Skeletal muscle satellite cell (primary cell): ENCODE data around the gene NFE2L2.

Experiments
- H3K27me3 ChIP-seq: 2 replicates; pipeline ENCODE4 v1.7.0; 2013; ENCODE audit warnings: low read length; ENCODE audit not compliant: control insufficient read depth, insufficient read depth
- H3K36me3 ChIP-seq: 2 replicates; pipeline ENCODE4 v1.7.0; 2013; ENCODE audit warnings: mild to moderate bottlenecking, control low read depth, low read length; ENCODE audit not compliant: insufficient read depth
- H3K4me1 ChIP-seq: 2 replicates; pipeline ENCODE4 v1.7.0; 2013; ENCODE audit warnings: low read length; ENCODE audit not compliant: control insufficient read depth, insufficient read depth
- H3K4me2 ChIP-seq: 2 replicates; pipeline ENCODE4 v1.7.0; 2013; ENCODE audit warnings: mild to moderate bottlenecking, low read length
- H3K4me3 ChIP-seq: 2 replicates; pipeline ENCODE4 v1.7.0; 2013; ENCODE audit warnings: low read length
- H3K9ac ChIP-seq: 2 replicates; pipeline ENCODE4 v1.7.0; 2013; ENCODE audit warnings: mild to moderate bottlenecking, low read depth, low read length, moderate library complexity
- H3K9me3 ChIP-seq: replicated peaks from 2 replicates; pipeline ENCODE4 v1.7.0; 2013; ENCODE audit warnings: mild to moderate bottlenecking, control low read depth, low read length

Gene NFE2L2

DNA sequence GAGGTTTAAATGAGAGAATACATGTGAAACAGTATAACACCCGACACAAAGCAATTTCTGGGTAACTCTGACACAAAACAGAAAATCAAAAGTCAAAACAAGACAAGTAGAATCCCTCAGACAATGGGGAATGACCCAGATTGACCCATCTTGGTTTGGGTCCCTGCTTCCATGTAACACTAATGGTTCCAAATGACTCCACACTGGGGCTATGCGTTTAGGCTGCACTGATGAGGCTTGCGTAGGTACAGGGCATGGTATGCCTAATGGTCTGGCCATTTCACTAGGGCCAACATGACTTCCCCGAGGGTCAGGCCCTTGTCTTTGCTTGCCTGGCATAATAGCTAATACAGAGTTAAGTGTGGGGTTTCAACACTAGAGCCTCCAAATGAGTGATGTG is 27.2 kb upstream of the NFE2L2 start:
- Histone ChIP-seq H3K9me3 (no peaks in the 10 kb centered on the region), H3K4me2 (no peak overlapping the region), H3K27me3 (no peaks in the 10 kb centered on the region), H3K9ac (no peak overlapping the region), H3K36me3 (no peaks in the 10 kb centered on the region), H3K4me3 (no peak overlapping the region), H3K4me1 (peaks cover 4% of the 10 kb centered on the region)

DNA sequence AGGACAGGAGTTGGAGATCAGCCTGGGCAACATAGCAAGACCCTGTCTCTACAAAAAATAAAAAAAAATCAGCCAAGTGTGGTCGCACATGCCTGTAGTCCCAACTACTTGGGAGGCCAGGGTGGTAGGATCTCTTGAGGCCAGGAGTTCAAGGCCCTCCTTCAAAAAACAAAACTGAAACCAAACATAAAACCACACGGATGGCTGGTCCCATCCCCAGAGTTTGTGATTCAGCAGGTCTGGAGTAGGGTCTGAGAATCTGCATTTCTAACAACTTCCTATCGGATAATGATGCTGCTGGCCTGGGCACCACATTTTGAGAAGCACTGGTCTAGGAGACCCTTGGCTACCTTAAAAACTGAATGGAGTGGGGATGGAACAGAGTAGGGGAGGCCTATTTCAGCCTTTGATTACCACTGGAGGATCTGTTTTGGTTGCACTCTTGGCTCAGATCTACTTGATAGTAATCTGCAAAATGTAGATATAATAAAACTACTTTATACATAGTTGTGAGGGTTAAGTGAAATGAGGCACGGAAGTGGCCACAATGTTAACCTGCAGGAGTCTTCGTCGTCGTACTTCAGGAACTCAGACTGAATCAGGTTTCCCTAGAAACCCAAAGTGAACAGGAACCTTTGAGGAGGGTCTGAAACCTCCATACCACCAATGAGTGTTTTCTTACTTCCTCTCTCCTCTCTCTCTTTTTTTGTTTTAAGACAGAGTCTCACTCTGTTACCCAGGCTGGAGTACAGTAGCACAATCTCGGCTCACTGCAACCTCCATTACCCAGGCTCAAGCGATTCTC is 25.5 kb upstream of the NFE2L2 start:
- Histone ChIP-seq H3K4me1 (no peaks in the 10 kb centered on the region), H3K36me3 (no peaks in the 10 kb centered on the region), H3K9me3 (no peaks in the 10 kb centered on the region), H3K9ac (no peak overlapping the region), H3K4me3 (no peak overlapping the region), H3K27me3 (no peaks in the 10 kb centered on the region), H3K4me2 (no peak overlapping the region)

DNA sequence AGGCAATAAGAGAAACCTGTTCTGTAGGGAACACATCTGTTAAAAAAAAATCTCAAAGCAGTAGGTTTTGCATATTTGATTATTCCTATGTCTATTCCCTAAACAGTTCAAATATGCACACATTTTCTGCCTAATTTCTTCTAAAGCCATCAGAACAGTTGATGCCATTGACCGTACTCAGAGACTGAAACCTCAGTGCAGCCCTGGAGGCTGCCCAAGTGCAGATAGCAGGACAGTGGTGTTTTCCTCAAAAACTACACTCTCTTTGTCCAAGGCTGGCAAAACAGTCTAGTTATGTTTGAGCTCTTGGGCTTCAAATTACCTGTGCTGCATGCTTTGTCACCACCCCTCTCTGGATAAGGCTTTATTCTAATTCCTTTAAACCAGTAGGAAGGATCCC is 23.3 kb upstream of the NFE2L2 start:
- H3K4me3 ChIP-seq = no peak overlapping the region
- no peaks in the 10 kb centered on the region for H3K4me1 ChIP-seq
- no peaks in the 10 kb centered on the region for H3K9me3 ChIP-seq
- H3K36me3 ChIP-seq = no peaks in the 10 kb centered on the region
- H3K9ac ChIP-seq = no peak overlapping the region
- no peak overlapping the region for H3K4me2 ChIP-seq
- no peaks in the 10 kb centered on the region for H3K27me3 ChIP-seq

GRCh38 chr2:177285892-177286715 is 21.6 kb upstream of the NFE2L2 start:
- peaks cover 7% of the 10 kb centered on the region for H3K4me1 ChIP-seq
- H3K36me3 ChIP-seq = no peaks in the 10 kb centered on the region
- no peak overlapping the region for H3K4me3 ChIP-seq
- H3K9ac ChIP-seq = no peak overlapping the region
- H3K9me3 ChIP-seq = no peaks in the 10 kb centered on the region
- no peak overlapping the region for H3K4me2 ChIP-seq
- H3K27me3 ChIP-seq = no peaks in the 10 kb centered on the region

DNA sequence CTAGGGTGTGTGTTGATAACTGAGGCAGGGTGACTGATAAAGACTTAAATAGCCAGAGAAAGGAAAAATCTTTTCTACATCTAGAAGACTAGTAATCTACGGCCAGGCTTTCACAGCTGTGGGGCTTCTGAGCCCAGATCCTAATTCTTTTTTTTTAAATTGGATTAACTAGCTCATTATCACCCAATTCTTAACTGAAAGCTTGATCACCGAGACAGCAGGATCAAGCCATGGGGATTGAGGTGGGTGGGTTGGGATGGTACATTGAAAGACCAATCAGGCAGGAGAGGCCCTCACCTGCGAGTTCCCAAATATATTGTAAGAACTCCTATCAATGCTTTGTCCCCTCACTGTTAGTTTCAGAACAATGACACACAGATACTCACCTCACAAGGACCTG is 20.0 kb upstream of the NFE2L2 start:
- H3K4me3 ChIP-seq = no peak overlapping the region
- H3K27me3 ChIP-seq = no peaks in the 10 kb centered on the region
- no peak overlapping the region for H3K9ac ChIP-seq
- H3K9me3 ChIP-seq = no peaks in the 10 kb centered on the region
- H3K4me2 ChIP-seq = no peak overlapping the region
- peaks cover 7% of the 10 kb centered on the region for H3K4me1 ChIP-seq
- no peaks in the 10 kb centered on the region for H3K36me3 ChIP-seq

GRCh38 chr2:177283906-177284305 is 19.4 kb upstream of the NFE2L2 start:
- no peak overlapping the region for H3K9ac ChIP-seq
- no peaks in the 10 kb centered on the region for H3K9me3 ChIP-seq

DNA sequence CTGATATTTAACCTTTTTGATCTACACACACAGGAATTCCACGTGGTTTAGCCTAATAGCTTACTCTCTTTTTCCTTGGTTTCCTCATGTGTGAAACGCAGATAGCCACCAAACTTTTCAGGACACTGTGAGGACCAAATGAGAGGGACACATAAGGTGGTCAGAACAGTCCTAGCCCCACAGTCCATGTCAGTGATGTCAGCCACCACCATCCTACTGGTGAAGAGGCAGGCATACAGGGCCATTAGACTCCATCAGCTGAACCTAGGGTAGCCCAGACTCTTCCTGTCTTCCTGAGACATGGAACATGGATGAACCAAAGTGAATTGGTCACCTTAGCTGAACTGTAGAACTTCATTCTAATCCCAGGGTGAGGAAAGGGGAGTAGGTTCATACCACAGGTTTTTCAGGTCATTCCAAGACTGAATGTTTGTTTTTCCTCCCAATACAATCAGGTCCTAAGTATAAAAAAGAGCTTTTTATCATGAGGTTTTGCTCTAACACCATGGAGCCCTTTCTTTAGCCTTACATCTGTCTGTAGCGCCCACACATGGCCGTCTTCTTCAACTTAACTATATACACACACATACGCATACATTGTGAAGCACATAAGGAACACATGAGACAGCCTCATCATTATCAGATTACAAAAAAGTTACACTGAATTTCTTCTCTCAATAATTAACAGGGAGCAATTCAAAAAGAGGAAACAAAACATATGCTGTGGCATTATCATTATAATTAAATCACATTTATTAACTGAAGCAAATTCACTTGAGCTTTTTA is 18.5 kb upstream of the NFE2L2 start:
- Histone ChIP-seq H3K36me3 (no peaks in the 10 kb centered on the region), H3K4me1 (peaks cover 7% of the 10 kb centered on the region), H3K4me2 (no peak overlapping the region), H3K4me3 (no peak overlapping the region), H3K9ac (no peak overlapping the region), H3K9me3 (no peaks in the 10 kb centered on the region), H3K27me3 (no peaks in the 10 kb centered on the region)

More at GRCh38 chr2:177283906-177284305, 19.4 kb upstream of the NFE2L2 start:
- peaks cover 7% of the 10 kb centered on the region for H3K4me1 ChIP-seq
- H3K4me3 ChIP-seq = no peak overlapping the region
- no peaks in the 10 kb centered on the region for H3K36me3 ChIP-seq
- no peaks in the 10 kb centered on the region for H3K27me3 ChIP-seq
- H3K4me2 ChIP-seq = no peak overlapping the region

DNA sequence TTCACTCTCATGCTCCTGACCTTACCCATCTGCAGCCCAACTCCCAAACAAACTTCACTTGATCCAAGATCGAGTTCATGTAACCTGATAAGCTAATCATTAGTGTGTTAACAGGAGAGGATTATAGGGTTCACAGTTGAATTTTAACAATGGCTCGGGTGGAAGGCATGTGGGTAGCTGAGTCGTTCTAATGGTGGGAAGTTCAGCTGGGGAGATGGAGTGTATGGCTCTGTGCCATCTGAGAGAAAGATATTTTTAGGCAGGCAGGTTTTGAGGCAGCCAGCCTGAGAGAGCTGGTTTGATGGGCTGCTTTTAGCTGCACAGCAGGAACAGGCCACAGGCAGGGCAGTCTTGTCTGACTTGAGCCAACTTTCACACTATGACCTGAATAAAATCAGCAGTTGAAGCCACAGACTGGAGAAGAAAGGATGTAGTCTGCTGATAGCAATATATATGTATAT is 17.7 kb upstream of the NFE2L2 start:
- Histone ChIP-seq H3K36me3 (no peaks in the 10 kb centered on the region), H3K4me3 (no peak overlapping the region), H3K4me1 (peaks cover 7% of the 10 kb centered on the region), H3K27me3 (no peaks in the 10 kb centered on the region), H3K9me3 (no peaks in the 10 kb centered on the region), H3K9ac (no peak overlapping the region), H3K4me2 (no peak overlapping the region)

DNA sequence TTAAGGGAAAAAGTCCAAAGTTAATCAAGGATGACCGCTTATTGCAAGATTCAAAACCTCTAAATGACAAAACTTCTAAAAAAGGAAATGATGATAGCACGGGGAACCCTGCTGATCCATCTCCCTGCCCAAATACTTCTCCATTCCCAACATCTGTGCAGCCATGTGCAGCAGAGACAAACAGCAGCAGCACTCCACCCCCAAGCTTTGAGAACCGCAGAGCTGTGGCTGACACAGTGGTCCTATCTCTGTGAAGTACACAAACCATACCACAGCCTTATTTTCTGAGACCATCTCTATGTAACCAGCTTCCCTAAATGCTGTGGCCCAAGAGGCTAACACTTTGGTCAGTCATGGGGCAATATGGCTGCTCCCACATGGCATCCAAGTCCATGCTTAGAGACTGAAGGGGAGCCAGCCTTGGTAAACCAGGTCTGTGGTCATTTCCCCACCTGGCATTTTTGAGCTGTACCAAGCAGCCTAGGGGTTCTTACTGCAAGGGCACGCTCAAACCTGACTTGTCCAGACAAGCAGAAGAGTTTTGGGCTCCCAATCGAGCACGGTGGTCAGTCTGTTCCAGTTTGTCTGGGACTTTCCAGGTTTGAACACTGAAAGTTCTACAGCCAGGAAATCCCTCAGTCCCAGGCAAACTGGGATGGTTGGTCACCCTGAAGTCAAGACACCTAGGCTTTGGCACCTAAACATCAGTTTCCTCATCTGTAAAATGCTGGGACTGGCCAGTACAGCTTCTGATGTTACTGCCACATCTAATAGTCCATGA is 17.1 kb upstream of the NFE2L2 start:
- Histone ChIP-seq H3K9ac (no peak overlapping the region), H3K27me3 (no peaks in the 10 kb centered on the region), H3K4me2 (no peak overlapping the region), H3K36me3 (no peaks in the 10 kb centered on the region), H3K4me3 (no peak overlapping the region), H3K4me1 (peaks cover 7% of the 10 kb centered on the region), H3K9me3 (no peaks in the 10 kb centered on the region)

DNA sequence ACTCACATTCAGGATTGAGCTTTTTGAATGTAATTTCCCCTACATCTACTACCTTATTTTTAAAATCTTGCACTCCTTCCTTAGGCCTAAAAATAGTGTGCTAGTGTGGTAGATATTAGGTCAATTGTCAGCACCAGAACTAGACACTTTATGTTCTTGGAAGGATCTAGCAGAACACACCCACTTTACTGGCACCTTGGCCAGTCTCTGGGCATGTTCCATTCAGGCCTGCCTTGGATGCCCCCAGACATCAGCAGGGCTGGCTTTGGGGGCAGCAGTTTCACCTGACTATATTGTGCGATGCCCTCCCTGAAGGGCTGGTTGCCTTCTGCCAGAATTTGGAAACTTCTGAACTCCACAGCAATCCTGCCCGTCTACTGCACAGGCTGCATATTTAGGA is 15.3 kb upstream of the NFE2L2 start:
- H3K27me3 ChIP-seq = no peaks in the 10 kb centered on the region
- H3K4me3 ChIP-seq = no peak overlapping the region
- no peaks in the 10 kb centered on the region for H3K36me3 ChIP-seq
- peaks cover 16% of the 10 kb centered on the region for H3K4me1 ChIP-seq
- H3K9ac ChIP-seq = no peak overlapping the region
- no peak overlapping the region for H3K4me2 ChIP-seq
- H3K9me3 ChIP-seq = no peaks in the 10 kb centered on the region

DNA sequence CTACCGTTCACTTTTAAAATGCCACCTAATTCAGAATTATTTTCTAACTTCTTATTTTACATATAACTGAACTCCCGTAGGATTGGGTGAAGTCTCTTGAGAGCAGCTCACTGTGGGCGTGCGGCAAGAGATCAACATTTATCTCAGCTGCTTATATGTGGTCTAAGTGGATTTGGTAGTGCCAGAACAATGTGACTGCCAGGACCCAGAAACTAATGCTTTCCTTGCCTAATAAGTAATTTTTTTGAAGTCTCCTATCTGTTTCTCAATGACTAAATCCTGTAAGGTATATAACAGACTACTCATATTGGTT is 11.2 kb upstream of the NFE2L2 start:
- Histone ChIP-seq H3K9ac (peak overlapping the region; percentile 19), H3K27me3 (no peaks in the 10 kb centered on the region), H3K9me3 (no peaks in the 10 kb centered on the region), H3K4me1 (peaks cover 32% of the 10 kb centered on the region), H3K4me3 (peak overlapping the region; percentile 17), H3K36me3 (no peaks in the 10 kb centered on the region), H3K4me2 (peak overlapping the region; percentile 71)
